ENCODE results near the gene CCBE1.

- TF ChIP-seq CTCF (conservative IDR thresholded peaks at IDR 0.05) (no peak), ZFX (IDR thresholded peaks at IDR 0.05) (no peak)
These were observed 86.6 kb downstream of the CCBE1 start for GRCh38 chr18:59610546-59611140.

All from C4-2B (cell line).